GM12874 (cell line): Measurements from ENCODE around the gene OR5K2.

Experiments
- TF ChIP-seq, protein P1 (sequence below): IDR thresholded peaks from 2 replicates; pipeline ENCODE4 v1.5.1; 2011; ENCODE audit warnings: low read depth, mild to moderate bottlenecking, control low read depth, low read length, moderate library complexity; ENCODE audit not compliant: insufficient read depth

Gene OR5K2

DNA sequence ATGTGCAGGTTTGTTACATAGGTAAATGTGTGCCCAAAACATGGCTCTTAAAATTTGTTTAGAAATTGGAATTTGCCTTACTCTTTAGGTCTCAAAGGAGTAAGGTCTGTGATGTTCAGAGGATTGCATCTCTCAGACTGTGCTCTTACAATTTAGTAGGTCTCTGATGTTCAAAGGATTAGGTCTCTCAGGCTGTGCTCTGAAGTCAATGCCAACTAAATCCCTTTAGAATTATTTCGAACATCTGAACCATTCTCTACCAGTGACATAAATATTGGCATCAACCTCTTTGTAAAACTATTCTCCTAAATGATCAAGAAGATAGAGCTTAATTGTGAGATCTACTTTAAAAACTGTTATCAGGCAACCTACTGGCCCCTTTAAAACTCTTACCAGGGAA, 34.6 kb upstream of the OR5K2 start, which contains the start of gene OR5K1:
Gene OR5K1, plus strand, starts transcription at position 301 of the 400 bp plus-strand sequence. CDS start 6,376 bp downstream, outside the sequence.
- TF ChIP-seq, protein P1, sequence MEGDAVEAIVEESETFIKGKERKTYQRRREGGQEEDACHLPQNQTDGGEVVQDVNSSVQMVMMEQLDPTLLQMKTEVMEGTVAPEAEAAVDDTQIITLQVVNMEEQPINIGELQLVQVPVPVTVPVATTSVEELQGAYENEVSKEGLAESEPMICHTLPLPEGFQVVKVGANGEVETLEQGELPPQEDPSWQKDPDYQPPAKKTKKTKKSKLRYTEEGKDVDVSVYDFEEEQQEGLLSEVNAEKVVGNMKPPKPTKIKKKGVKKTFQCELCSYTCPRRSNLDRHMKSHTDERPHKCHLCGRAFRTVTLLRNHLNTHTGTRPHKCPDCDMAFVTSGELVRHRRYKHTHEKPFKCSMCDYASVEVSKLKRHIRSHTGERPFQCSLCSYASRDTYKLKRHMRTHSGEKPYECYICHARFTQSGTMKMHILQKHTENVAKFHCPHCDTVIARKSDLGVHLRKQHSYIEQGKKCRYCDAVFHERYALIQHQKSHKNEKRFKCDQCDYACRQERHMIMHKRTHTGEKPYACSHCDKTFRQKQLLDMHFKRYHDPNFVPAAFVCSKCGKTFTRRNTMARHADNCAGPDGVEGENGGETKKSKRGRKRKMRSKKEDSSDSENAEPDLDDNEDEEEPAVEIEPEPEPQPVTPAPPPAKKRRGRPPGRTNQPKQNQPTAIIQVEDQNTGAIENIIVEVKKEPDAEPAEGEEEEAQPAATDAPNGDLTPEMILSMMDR = no peak

DNA sequence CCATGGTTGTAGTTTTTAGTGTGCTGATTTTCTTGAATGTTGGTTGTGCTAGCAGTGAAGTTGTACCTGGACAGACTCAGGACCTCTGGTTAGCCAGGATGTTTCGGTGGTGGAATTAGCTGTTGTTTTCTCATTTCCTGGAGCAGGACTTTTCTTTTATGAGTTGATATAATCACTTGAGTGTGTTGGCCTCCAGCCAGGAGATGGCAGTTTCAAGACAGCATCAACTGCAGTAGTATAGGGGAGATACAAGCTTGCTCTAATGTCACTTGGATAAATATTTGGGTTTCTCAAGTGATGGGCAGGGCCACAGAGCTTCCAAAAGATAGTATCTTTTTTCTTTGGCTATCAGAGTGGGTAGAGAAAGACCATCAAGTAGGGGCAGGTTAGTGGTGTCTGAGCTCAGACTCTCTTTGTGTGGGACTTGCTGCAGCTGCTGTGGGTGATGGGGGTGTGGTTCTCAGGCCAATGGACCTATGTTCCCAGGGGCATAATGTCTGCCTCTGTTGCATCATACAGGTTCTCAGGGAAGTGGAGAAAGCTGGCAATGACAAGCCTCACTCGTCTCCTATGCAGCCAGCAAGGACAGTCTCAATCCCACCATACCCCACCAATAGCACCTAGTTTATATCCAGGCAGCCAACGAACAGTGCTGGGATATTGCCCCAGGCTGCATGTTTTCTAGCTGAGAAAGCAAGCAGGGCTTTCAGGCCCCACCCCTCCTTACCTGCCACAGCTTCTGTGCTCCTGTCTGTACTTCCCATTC, 14.6 kb upstream of the OR5K2 start:
- TF ChIP-seq, protein P1 = no peak

DNA sequence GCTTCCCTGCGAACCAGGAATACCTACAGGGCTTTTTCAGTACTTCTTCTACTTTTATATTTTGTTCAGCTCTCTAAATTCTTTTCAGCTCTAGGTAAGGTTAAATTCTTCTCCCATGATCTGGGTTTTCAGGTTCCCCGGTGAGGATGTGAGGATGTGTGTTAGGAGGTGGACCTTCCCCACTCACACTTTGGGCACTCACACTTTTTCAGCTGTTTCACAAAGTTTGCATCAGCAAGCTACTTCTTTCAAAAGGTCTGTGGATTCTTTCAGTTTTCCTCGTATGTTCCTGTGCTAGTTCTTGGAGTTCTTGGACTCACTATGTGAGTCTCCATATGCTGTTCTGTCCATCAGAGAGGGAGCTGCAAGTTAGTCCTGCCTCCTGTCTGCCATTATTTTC, 13.9 kb upstream of the OR5K2 start:
- TF ChIP-seq, protein P1 = no peak

DNA sequence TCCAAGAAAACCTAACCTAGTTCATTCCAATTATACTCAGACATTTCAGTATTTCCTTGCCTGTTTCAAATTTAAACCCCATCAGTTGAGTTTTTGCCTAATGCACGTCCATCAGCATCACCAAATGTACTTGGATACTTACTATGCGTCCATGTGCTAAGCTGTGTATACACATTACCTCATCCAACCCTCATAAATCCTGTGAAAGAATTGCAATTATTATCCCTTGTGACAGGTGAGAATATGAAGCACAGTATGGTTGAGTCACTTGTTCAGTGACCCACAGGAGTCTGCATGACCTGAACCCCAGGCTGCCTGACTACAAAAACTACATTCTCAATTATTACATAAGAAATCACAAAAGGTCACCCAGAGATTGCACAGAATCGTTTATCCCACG, 2.5 kb downstream of the OR5K2 start:
- TF ChIP-seq, protein P1 = no peak

DNA sequence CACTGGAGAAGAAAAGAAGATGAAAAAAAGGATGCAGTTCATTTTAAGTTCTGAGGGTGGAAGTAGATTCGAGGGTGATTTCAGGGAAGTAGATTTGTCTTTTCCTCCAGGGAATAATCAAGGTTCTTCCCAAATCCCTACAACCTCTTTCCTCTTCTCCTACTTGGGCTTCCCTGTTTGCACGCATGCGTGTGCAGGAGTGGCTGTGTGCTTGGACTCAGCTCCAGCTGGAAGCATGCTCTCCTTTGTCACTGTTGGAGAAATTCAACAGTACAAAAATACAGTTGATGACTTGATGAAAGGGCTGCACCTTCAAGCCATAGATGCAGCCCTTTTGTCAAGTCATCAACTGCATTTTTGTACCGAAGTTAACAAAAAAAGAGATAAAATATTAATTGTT, 3.8 kb downstream of the OR5K2 start:
- TF ChIP-seq, protein P1 = no peak

DNA sequence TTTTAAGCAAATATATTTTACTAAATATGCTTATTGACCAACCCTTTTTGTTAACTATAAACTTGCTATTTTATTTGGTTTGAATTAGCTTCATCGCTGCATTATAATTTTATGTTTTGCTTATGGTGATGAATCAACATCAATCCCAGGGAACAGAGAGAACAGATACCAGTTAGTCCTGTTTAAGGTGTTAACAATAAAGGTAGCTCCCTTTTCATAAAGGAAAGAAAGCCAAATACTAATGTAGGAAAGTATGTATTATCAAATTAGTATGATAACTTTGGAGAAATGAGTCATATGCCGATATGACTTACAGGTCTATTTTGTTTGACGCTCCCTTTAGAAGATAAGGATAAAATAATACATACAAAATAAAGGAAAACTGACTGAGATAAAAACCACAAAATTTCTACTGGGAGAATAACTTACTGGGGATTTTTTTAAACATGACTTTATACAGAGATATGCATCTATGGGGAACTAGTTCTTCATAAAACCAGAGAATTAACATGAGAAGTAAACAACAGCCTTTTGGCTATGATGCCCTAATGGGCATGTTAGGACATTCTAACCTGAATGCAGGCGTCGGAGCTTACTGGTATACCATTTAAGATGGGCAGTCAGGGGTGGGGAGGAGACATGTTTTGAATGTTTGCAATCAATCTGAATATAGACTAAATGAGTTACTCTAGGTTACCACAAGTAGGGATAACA, 4.5 kb downstream of the OR5K2 start:
- TF ChIP-seq, protein P1 = no peak

DNA sequence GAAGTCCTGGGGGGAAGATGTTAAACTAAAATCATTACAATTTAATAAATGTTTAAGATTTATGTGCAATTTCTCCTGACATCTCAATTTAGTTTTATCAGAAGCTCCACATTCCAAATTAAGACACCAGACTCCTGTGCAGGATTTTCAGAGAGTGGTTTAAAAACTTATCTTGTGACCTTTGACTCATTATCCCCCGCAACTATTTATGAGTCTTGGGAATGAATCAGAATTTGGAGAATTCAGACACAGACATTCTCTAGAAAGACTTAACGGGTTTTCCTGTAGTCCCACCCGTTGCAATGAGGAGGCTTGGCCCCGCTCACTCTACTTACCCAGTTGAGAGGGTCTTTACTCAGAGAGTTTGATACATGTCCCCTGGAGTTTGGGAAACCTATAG, 7.1 kb downstream of the OR5K2 start:
- TF ChIP-seq, protein P1 = no peak
